K562 (cell line): ENCODE measurements around the gene INSL3. TPM values are rescaled to one million over a fixed set of nuclear protein-coding genes. Genes with fewer than 3 reads are reported as not detected.

ENCODE experiments used
- ADNP ChIP-seq: fragments of 200-800 bp; sonication (Bioruptor generic); IDR thresholded peaks from 2 replicates; pipeline ENCODE4 v1.6.1; 2016; ENCODE audit warnings: missing genetic modification characterization, missing compliant biosample characterization
- BRD9 ChIP-seq: fragments of 450-650 bp; IDR thresholded peaks from 2 replicates; pipeline ENCODE4 v1.6.1; 2018; ENCODE audit warnings: low read depth; ENCODE audit not compliant: partially characterized antibody
- CHD4 ChIP-seq: fragments of 200-600 bp; sonication (generic); IDR thresholded peaks from 3 replicates; pipeline ENCODE4 v1.6.1; 2012; ENCODE audit warnings: low read depth, mild to moderate bottlenecking, mixed read lengths, low read length, inconsistent platforms; ENCODE audit not compliant: insufficient read depth, insufficient replicate concordance, poor library complexity, severe bottlenecking
- GABPB1 ChIP-seq: sonication (generic); formaldehyde crosslinking; IDR thresholded peaks from 2 replicates; pipeline ENCODE4 v1.8.0; 2022; ENCODE audit warnings: mild to moderate bottlenecking, missing genetic modification reagents
- GMEB1 ChIP-seq: fragments of 250-450 bp; sonication (Bioruptor Pico); IDR thresholded peaks from 2 replicates; pipeline ENCODE4 v1.4.0; 2020; ENCODE audit warnings: mild to moderate bottlenecking
- HDAC2 ChIP-seq: fragments of 450-650 bp; IDR thresholded peaks from 2 replicates; pipeline ENCODE4 v1.6.1; 2016; ENCODE audit warnings: mild to moderate bottlenecking
- ID3 ChIP-seq, 2 experiments: fragments of 250-450 bp in 1 of 2; fragments of 450-650 bp in 1 of 2; sonication (Bioruptor Pico) in 1 of 2; IDR thresholded peaks; 2 replicates each; pipeline versions ENCODE4 v1.6.1 to v1.8.0; 2016 to 2021; ENCODE audit warnings: mild to moderate bottlenecking in 2 of 2, moderate library complexity in 2 of 2, missing compliant biosample characterization in 1 of 2, missing genetic modification characterization in 1 of 2
- KDM1A ChIP-seq, 2 experiments: fragments of 450-650 bp; IDR thresholded peaks; 2 replicates each; pipeline ENCODE4 v1.6.1; 2016; ENCODE audit warnings: mild to moderate bottlenecking in 2 of 2
- KDM5B ChIP-seq: fragments of 200-600 bp; sonication (generic); IDR thresholded peaks from 2 replicates; pipeline ENCODE4 v1.6.1; 2012; ENCODE audit warnings: low read depth, mild to moderate bottlenecking, moderate library complexity, low read length, control low read depth, inconsistent platforms; ENCODE audit not compliant: insufficient replicate concordance
- PKNOX1 ChIP-seq: fragments of 450-650 bp; IDR thresholded peaks from 2 replicates; pipeline ENCODE4 v1.6.1; 2016
- RCOR1 ChIP-seq, 2 experiments: IDR thresholded peaks; 2 replicates each; pipeline ENCODE4 v1.6.1; 2012; ENCODE audit warnings: low read depth in 2 of 2, low read length in 2 of 2, borderline replicate concordance in 1 of 2, improper control_type of control experiment in 1 of 2
- ZBTB5 ChIP-seq: fragments of 450-650 bp; IDR thresholded peaks from 2 replicates; pipeline ENCODE4 v1.6.1; 2017; ENCODE audit warnings: antibody characterized with exemption
- ZFP30 ChIP-seq: fragments of 250-450 bp; sonication (Bioruptor Pico); IDR thresholded peaks from 2 replicates; pipeline ENCODE4 v1.8.0; 2022; ENCODE audit warnings: moderate library complexity, mild to moderate bottlenecking, inconsistent platforms, borderline replicate concordance
- ZFP36 ChIP-seq: fragments of 150-350 bp; IDR thresholded peaks from 2 replicates; pipeline ENCODE4 v1.6.1; 2018; ENCODE audit warnings: low read length, low read depth; ENCODE audit not compliant: partially characterized antibody
- ZNF696 ChIP-seq: fragments of 250-450 bp; sonication (Bioruptor Pico); conservative IDR thresholded peaks from 2 replicates; pipeline ENCODE4 v1.4.0; 2020; ENCODE audit warnings: mild to moderate bottlenecking, moderate library complexity
- polyA plus RNA-seq, 8 experiments: library from polyadenylated mRNA; depleted of rRNA in 4 of 8; stranded (reverse) in 5 of 8; unstranded in 3 of 8; fragments of >200 nt; fragmentation: Nextera tagmentation in 2 of 8; fragmentation: Illumina TruSeq in 1 of 8; extraction: Ambion mirVana in 2 of 8; extraction: Trizol in 1 of 8; gene quantifications; 2 replicates each; pipeline versions ENCODE4 v1.2.1 to v1.2.3, GENCODE V29; 2011 to 2014; ENCODE audit warnings: inconsistent platforms in 1 of 8, missing spikeins in 1 of 8
- total RNA-seq, 7 experiments: library from RNA; depleted of rRNA in 6 of 7; stranded (reverse); fragments of >200 nt in 6 of 7; fragmentation: Illumina TruSeq in 2 of 7; extraction: Trizol in 2 of 7; gene quantifications; 2 replicates each; pipeline versions ENCODE4 v1.2.1 to v1.2.3, GENCODE V29; 2011 to 2021; ENCODE audit warnings: low replicate concordance in 1 of 7

The INSL3 gene
- total and polyA plus RNA-seq, 9 of the 15 experiments (the other 6 are each of a cell fraction or from before 2014, with no cell fraction given): not detected

- TF ChIP-seq KDM5B (peak; percentile 13), KDM1A (IDR thresholded peaks at IDR 0.05) (peak; percentile 80 to 84), ZBTB5 (no peak), ADNP (tag) (peak; percentile 79), RCOR1 (IDR thresholded peaks at IDR 0.05; ENCODE audit: borderline replicate concordance in 1 of 2, low read depth in 2 of 2, low read length in 2 of 2) (peak in 1 of 2 experiments; percentile 48; a peak in 1 of 4 replicates), HDAC2 (peak; percentile 66; the same call in 1 of the 2 replicates), PKNOX1 (no peak), ID3 (CRISPR knock-in tag; IDR thresholded peaks at IDR 0.05) (no peak), ID3 (tag; IDR thresholded peaks at IDR 0.05) (no peak), ZNF696 (no peak), GMEB1 (CRISPR knock-in tag) (no peak), GABPB1 (CRISPR knock-in tag) (no peak), CHD4 (peak; percentile 22), ZFP30 (CRISPR knock-in tag) (no peak), BRD9 (peak; percentile 50), ZFP36 (peak; percentile 90)
Observed at GRCh38 chr19:17843292-17843827, 22.0 kb upstream of the INSL3 start (continued).
